ENCODE measurements around the gene FBXL7.

Gene FBXL7

DNA sequence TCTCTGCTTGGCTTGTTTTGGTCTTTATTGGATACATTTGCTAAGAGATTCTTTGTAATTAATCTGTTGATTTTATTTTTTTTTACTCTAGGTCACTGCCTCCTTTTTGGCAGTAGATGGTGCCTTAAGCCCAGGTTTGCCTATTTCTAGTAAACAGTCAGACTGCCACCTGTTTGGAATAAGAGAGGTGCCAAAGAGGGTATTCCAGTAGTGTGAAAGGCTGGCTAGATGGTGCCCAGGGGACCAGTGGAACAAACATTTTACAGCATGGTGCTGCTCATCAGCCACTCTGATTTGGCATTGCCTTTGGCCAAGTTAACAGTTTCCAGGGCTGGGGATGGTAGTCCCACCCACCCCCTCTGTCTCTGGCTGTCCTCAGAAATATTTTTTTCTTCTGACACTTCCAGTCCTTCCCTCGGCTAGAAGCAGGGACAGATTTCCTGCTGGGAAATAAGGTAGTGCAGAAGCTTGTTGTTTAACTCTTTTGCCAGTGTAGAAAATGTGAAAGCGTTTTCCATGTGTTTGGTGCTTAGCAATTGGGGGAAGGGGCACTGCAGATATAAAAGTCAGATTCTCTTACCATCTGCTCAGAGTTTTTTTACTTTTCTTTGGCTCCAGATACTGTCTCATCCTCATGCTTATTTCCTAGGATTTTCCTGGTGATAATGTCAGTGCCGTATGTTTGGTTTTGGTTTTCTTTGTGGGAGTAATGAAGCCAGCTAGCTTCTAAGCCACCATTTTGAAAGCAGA is 36.6 kb upstream of the FBXL7 start:
- TF ChIP-seq, protein P1, sequence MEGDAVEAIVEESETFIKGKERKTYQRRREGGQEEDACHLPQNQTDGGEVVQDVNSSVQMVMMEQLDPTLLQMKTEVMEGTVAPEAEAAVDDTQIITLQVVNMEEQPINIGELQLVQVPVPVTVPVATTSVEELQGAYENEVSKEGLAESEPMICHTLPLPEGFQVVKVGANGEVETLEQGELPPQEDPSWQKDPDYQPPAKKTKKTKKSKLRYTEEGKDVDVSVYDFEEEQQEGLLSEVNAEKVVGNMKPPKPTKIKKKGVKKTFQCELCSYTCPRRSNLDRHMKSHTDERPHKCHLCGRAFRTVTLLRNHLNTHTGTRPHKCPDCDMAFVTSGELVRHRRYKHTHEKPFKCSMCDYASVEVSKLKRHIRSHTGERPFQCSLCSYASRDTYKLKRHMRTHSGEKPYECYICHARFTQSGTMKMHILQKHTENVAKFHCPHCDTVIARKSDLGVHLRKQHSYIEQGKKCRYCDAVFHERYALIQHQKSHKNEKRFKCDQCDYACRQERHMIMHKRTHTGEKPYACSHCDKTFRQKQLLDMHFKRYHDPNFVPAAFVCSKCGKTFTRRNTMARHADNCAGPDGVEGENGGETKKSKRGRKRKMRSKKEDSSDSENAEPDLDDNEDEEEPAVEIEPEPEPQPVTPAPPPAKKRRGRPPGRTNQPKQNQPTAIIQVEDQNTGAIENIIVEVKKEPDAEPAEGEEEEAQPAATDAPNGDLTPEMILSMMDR (IDR thresholded peaks at IDR 0.05; ENCODE audit: low read length, missing control alignments) = peak; percentile 56
- H3K4me3 ChIP-seq (replicated peaks; ENCODE audit: low read depth, low read length) = no peak overlapping the region
- peak; percentile 52 for DNase-seq (ENCODE audit: low read depth)

DNA sequence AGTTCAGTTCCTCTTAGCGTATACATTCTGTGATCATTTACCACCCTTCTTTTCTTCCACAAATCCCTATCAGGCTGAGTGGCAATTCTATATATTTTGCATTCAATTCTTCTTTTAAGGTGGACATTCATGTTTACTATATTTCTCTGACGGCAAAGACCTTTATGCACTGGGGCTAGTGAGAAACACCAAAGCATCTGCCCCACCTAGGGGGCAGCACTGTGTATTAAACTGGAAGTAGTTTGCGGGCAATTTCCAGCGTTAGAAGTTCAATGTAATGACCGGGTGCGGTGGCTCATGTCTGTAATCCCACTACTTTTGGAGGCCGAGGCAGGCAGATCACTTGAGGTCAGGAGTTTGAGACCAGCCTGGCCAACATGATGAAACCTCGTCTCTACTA is 27.9 kb upstream of the FBXL7 start:
- no peak for DNase-seq (ENCODE audit: low read depth)
- H3K4me3 ChIP-seq (replicated peaks; ENCODE audit: low read depth, low read length) = no peak overlapping the region
- TF ChIP-seq, protein P1 (IDR thresholded peaks at IDR 0.05; ENCODE audit: low read length, missing control alignments) = peak; percentile 3

DNA sequence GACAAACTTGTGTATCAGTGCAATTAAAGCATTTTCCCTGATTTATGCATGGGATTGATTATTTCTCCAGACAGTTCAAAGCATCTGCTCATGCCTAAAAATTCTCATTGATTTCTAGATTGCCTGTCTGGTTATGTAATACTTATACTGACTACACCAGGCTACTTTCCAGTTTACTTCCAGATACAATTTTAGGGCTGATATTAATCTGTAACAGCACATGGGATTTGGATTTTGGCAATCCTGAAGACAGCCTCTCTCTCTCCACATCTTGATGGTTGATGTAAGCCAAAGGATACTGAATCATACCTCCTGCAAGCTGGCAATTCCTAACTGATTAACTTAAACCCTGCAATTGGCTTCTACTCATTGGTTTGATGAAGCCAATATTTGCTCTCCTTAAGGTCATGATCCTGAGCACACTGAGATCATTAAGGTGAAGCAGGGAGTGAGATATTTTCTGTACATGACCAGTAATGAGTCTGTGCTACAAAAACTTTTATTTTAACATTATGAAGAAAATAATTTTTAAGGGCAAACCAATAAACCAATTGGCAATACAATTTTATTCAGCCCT is 25.7 kb upstream of the FBXL7 start:
- no peak overlapping the region for H3K4me3 ChIP-seq (replicated peaks; ENCODE audit: low read depth, low read length)
- no peak for DNase-seq (ENCODE audit: low read depth)
- TF ChIP-seq, protein P1 (IDR thresholded peaks at IDR 0.05; ENCODE audit: low read length, missing control alignments) = no peak

DNA sequence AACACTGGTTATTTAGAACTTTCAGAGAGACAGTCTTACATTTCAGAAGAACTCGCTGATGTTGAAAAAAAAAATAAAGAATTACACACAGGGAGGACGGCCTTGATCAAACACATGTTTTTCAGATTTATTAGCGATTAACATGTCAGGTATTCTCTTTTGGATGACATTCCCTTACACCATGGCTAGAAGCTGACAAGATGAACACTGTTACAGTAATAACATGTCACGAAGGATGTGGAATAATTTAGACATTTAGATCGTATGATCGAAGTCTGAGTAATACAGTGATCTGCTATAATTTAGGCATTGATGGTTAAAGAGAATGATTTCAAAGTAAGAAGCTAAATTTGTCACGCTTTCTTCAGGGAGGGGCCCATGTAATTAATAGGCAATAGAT is 24.6 kb upstream of the FBXL7 start:
- H3K4me3 ChIP-seq (replicated peaks; ENCODE audit: low read depth, low read length) = no peak overlapping the region
- TF ChIP-seq, protein P1 (IDR thresholded peaks at IDR 0.05; ENCODE audit: low read length, missing control alignments) = no peak
- DNase-seq (ENCODE audit: low read depth) = no peak

DNA sequence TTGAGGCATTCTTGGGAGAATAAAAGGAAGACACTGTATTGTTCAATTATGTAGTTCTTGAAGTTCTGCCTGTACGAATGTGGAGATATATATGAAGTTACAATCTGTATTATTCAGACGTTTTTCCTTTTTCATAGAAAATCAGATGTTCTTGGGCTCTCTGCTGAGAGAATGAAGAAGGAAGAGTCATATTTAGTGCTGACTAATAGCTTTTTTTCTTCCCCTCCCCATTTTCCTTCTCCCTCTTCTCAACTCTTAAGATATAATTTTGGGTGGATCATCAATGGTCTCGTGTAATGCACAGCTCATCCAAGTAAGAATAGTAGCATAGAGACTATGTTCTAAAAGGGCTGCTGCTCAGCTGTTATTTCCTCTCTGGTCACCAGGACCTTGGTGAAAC is 23.0 kb upstream of the FBXL7 start:
- H3K4me3 ChIP-seq (replicated peaks; ENCODE audit: low read depth, low read length) = no peak overlapping the region
- TF ChIP-seq, protein P1 (IDR thresholded peaks at IDR 0.05; ENCODE audit: low read length, missing control alignments) = no peak
- no peak for DNase-seq (ENCODE audit: low read depth)

DNA sequence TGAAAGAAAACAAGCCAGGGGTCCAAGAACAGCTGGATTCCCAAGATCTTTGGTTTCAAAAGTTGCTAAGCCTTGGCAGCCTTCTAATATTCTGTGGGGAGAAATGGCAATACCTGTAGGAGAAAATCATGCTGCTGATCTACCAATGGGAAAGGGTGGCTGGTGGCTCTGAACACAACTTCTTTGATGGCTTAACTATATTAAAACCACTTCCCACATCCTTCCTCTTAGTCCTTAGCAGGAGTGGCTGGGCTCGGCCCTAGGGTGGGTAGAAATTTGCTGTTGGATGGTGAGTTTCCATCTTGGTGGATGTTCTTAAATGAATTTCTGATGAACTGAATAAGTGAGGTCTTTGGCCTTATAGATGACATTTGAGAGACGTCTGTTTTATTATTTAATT is 19.5 kb upstream of the FBXL7 start:
- no peak overlapping the region for H3K4me3 ChIP-seq (replicated peaks; ENCODE audit: low read depth, low read length)
- no peak for DNase-seq (ENCODE audit: low read depth)
- TF ChIP-seq, protein P1 (IDR thresholded peaks at IDR 0.05; ENCODE audit: low read length, missing control alignments) = no peak

All from fibroblast of pulmonary artery (primary cell).